HUES48 (cell line): ENCODE results near the gene AAR2.

Experiments
- H3K27ac ChIP-seq: one replicate; pipeline ENCODE4 v1.7.0; 2013; ENCODE audit warnings: low read depth, low read length, inconsistent platforms
- H3K27me3 ChIP-seq: 2 replicates; pipeline ENCODE4 v1.6.1; 2013; ENCODE audit warnings: mild to moderate bottlenecking, low read length; ENCODE audit not compliant: control insufficient read depth, insufficient read depth
- H3K36me3 ChIP-seq: 2 replicates; pipeline ENCODE4 v1.6.1; 2013; ENCODE audit warnings: low read length; ENCODE audit not compliant: control insufficient read depth, insufficient read depth
- H3K4me1 ChIP-seq: 2 replicates; pipeline ENCODE4 v1.6.1; 2013; ENCODE audit warnings: mild to moderate bottlenecking, low read length; ENCODE audit not compliant: control insufficient read depth, insufficient read depth
- H3K4me3 ChIP-seq: 2 replicates; pipeline ENCODE4 v1.5.1; 2013; ENCODE audit warnings: mild to moderate bottlenecking, low read depth, low read length
- H3K9ac ChIP-seq: 2 replicates; pipeline ENCODE4 v1.6.1; 2013; ENCODE audit warnings: mild to moderate bottlenecking, low read depth, low read length, moderate library complexity
- H3K9me3 ChIP-seq: 2 replicates; pipeline ENCODE4 v1.6.1; 2013; ENCODE audit warnings: low read length; ENCODE audit not compliant: control insufficient read depth, insufficient read depth

The AAR2 gene

GRCh38 chr20:36235892-36236785 is at the start of gene AAR2:
Gene AAR2, plus strand, starts transcription at chr20:36236478. Its CDS starts 3,391 bp downstream, at chr20:36239869.
- Histone ChIP-seq H3K36me3 (peaks cover 19% of the 10 kb centered on the region), H3K9me3 (no peaks in the 10 kb centered on the region), H3K4me3 (peak within 1 kb of the TSS; percentile 96), H3K27me3 (no peaks in the 10 kb centered on the region), H3K27ac (peak within 1 kb of the TSS; percentile 82), H3K4me1 (peaks cover 10% of the 10 kb centered on the region), H3K9ac (peak within 1 kb of the TSS; percentile 93)

- no peaks in the 10 kb centered on the region for H3K9me3 ChIP-seq
- H3K4me3 ChIP-seq: no peak overlapping the region
- no peaks in the 10 kb centered on the region for H3K4me1 ChIP-seq
- H3K36me3 ChIP-seq: peaks cover 18% of the 10 kb centered on the region
- H3K27ac ChIP-seq: no peak overlapping the region
- H3K27me3 ChIP-seq: no peaks in the 10 kb centered on the region
- H3K9ac ChIP-seq: no peak overlapping the region
Measured at GRCh38 chr20:36193977-36194712, 42.1 kb upstream of the AAR2 start.

DNA sequence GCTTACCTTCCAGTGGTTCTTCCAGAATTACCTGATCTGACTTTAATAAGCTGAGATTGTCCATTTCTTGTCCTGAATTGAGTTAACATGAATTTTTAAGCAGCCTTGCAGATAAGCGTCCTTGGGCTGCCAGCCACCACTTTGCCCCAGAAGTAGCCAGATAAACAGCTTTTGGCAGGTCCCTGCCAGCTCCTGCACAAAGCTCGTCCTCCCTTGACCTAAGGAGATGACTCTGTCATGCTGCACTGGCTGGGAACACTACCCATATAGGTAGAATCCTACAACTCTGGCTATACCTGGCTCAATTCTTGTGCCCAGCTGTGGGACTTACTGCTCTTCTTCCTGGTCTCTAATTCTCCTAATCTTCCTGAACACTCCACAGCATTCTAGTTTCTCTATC is 39.6 kb upstream of the AAR2 start:
- Histone ChIP-seq H3K4me1 (no peaks in the 10 kb centered on the region), H3K9me3 (no peaks in the 10 kb centered on the region), H3K27ac (no peak overlapping the region), H3K27me3 (no peaks in the 10 kb centered on the region), H3K36me3 (peaks cover 17% of the 10 kb centered on the region), H3K4me3 (no peak overlapping the region), H3K9ac (no peak overlapping the region)

GRCh38 chr20:36197271-36197670 is 39.0 kb upstream of the AAR2 start:
- Histone ChIP-seq H3K4me1 (no peaks in the 10 kb centered on the region), H3K27me3 (no peaks in the 10 kb centered on the region), H3K9ac (no peak overlapping the region), H3K9me3 (no peaks in the 10 kb centered on the region), H3K36me3 (peaks cover 17% of the 10 kb centered on the region), H3K27ac (no peak overlapping the region), H3K4me3 (no peak overlapping the region)

DNA sequence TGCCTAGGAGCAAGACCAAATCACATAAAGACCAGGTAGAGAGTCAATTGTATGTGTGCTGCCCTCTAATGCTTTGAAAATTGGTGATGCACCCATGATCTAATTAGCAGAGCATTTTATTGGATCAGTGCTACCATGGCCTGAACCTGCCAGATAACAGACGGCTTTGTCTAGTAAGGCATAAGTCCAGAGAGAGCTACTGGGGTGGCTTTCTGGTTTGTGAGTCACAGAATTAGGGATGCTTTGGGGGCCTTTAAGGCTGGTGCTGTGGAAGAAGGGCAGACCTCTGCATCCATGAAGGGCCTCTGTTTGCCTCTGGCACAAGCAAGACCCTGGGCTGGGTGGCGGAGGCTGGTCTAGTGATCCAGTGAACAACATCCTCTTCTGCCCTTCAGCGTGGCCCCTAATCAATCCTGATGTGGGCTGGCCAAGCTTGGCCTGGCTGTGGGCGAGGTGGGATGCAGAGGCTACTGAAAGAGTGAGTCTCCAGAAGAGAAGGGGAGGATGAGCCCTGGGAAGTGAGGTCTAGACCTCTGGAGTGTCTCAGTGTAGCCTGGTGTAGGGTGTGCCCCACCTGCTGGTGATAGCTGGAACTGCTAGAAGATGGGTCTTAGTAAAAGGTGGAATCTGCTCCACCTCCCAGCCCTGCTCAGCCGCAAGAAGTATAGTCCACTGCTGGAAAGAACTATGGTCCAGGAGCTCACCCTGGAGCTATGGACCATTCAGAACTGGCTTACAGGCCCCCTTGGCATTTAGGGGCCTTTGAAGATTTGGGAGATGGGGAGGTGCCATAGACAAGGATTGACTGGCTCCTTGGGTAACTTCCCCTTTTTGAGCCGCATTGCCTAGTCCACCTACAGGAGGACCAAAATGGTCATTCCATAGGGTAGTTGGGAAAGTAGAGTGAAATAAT is 36.7 kb upstream of the AAR2 start:
- Histone ChIP-seq H3K9me3 (no peaks in the 10 kb centered on the region), H3K9ac (no peak overlapping the region), H3K27ac (no peak overlapping the region)

GRCh38 chr20:36200451-36200850 is 35.8 kb upstream of the AAR2 start:
- no peak overlapping the region for H3K4me3 ChIP-seq
- H3K27ac ChIP-seq: no peak overlapping the region
- H3K27me3 ChIP-seq: no peaks in the 10 kb centered on the region
- H3K4me1 ChIP-seq: no peaks in the 10 kb centered on the region
- no peaks in the 10 kb centered on the region for H3K9me3 ChIP-seq
- peaks cover 10% of the 10 kb centered on the region; the same call in 1 of the 2 replicates for H3K36me3 ChIP-seq
- H3K9ac ChIP-seq: no peak overlapping the region

More for the DNA sequence above, 36.7 kb upstream of the AAR2 start:
- H3K36me3 ChIP-seq: peaks cover 17% of the 10 kb centered on the region
- H3K27me3 ChIP-seq: no peaks in the 10 kb centered on the region
- H3K4me1 ChIP-seq: no peaks in the 10 kb centered on the region
- no peak overlapping the region for H3K4me3 ChIP-seq

- H3K9ac ChIP-seq: no peak overlapping the region
- H3K9me3 ChIP-seq: no peaks in the 10 kb centered on the region
- peaks cover 9% of the 10 kb centered on the region; the same call in 1 of the 2 replicates for H3K36me3 ChIP-seq
- no peak overlapping the region for H3K27ac ChIP-seq
- H3K4me1 ChIP-seq: no peaks in the 10 kb centered on the region
- no peak overlapping the region for H3K4me3 ChIP-seq
- H3K27me3 ChIP-seq: no peaks in the 10 kb centered on the region
Measured at GRCh38 chr20:36201198-36201597, 35.1 kb upstream of the AAR2 start.

DNA sequence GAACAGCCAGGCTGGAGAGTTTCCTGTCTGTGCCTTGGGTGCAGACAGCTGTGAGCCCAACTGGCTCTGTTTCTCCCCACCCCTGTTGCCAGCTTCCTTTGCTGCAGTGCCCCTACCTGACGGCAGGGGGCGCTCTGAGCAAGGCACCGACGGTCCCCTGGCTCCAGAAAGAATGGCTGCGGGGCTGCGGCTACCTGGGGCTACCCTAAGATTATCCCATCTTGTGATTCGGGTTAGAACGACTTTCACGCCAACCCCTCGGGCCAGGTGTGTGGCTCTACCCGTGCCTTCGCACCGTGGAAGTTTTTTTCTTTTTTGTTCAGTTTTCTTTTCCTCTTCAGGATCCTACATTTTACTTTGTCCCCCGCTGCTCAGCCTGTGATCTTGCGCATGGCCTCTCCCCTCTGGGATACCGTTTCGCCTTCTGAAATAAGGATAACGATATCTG is 33.4 kb upstream of the AAR2 start:
- no peak overlapping the region for H3K4me3 ChIP-seq
- no peak overlapping the region for H3K9ac ChIP-seq
- no peak overlapping the region for H3K27ac ChIP-seq
- H3K9me3 ChIP-seq: no peaks in the 10 kb centered on the region
- 0 out of 2 replicates have a peak, but pooled peaks cover 8% of the 10 kb centered on the region for H3K36me3 ChIP-seq
- H3K27me3 ChIP-seq: no peaks in the 10 kb centered on the region
- H3K4me1 ChIP-seq: no peaks in the 10 kb centered on the region

DNA sequence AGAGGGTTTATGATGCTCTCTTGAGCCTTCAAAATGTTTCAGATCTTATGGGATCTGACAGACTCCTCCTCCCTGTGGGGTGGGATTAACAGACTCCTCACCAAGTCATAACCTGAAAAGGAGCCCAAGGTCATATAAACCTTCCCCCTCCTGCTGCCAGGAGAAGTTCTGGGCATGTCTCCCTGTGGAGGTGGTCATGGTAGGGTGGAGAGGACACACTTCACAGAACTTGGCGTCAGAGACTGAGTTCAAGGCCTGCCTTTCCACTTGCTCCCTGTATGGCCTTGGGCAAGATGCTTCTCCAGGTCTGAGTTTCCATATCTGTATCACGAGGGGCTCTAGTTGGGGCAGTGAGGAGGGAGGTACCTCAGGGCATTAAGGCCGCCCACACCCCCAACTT is 32.4 kb upstream of the AAR2 start:
- no peak overlapping the region for H3K4me3 ChIP-seq
- H3K27me3 ChIP-seq: no peaks in the 10 kb centered on the region
- H3K9ac ChIP-seq: no peak overlapping the region
- H3K27ac ChIP-seq: no peak overlapping the region
- H3K9me3 ChIP-seq: no peaks in the 10 kb centered on the region
- no peaks in the 10 kb centered on the region for H3K4me1 ChIP-seq
- H3K36me3 ChIP-seq: 0 out of 2 replicates have a peak, but pooled peaks cover 4% of the 10 kb centered on the region

DNA sequence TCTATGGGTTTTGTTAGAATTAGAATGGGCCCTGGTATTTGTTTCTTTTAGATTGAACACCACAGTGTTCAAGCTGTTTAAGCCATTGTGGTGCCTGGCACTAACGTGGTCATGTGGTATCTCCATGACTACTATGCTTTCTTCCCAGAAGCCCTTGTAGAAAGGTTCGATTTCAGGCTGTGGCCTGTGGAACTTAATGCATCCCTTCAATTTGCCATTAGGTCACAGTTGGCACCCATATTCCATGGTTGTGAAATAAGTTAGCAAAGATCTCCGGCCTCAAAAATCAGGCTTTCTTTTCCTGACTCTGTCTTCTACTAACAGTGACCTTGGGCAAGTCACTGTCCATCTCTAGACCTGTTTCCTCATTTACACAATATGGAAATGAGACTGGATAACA is 31.3 kb upstream of the AAR2 start:
- no peaks in the 10 kb centered on the region for H3K4me1 ChIP-seq
- no peaks in the 10 kb centered on the region for H3K9me3 ChIP-seq
- no peak overlapping the region for H3K27ac ChIP-seq
- H3K27me3 ChIP-seq: no peaks in the 10 kb centered on the region
- H3K36me3 ChIP-seq: 0 out of 2 replicates have a peak, but pooled peaks cover 4% of the 10 kb centered on the region
- no peak overlapping the region for H3K4me3 ChIP-seq
- H3K9ac ChIP-seq: no peak overlapping the region
